ENCODE measurements around the gene VENTX.
A peak's percentile ranks its signal among the peaks of the same experiment; 100 is the strongest.

The VENTX gene

GRCh38 chr10:133238466-133238804 lies 780 bp downstream of the VENTX start:
- DNase-seq: no peak

- DNase-seq: no peak
Observed at GRCh38 chr10:133239990-133240389, 2.3 kb downstream of the VENTX start.

- DNase-seq: no peak
Observed at GRCh38 chr10:133241501-133242205, 4.0 kb downstream of the VENTX start.

- no peak for DNase-seq
Observed at GRCh38 chr10:133242611-133243356, 5.1 kb downstream of the VENTX start.

GRCh38 chr10:133243593-133243992 lies 5.9 kb downstream of the VENTX start:
- DNase-seq: no peak

- DNase-seq: no peak
Observed at GRCh38 chr10:133245439-133246235, 8.0 kb downstream of the VENTX start.

GRCh38 chr10:133246236-133246626 lies 8.6 kb downstream of the VENTX start:
- no peak for DNase-seq

GRCh38 chr10:133247681-133248333 lies 10.2 kb downstream of the VENTX start:
- no peak for DNase-seq

GRCh38 chr10:133248334-133248715 lies 10.7 kb downstream of the VENTX start:
- DNase-seq: no peak

- no peak for DNase-seq
Observed at GRCh38 chr10:133249094-133249780, 11.6 kb downstream of the VENTX start.

GRCh38 chr10:133249975-133250754 lies 12.5 kb downstream of the VENTX start:
- DNase-seq: no peak

- DNase-seq: no peak
Observed at GRCh38 chr10:133251388-133252222, 13.9 kb downstream of the VENTX start.

- DNase-seq: no peak
Observed at GRCh38 chr10:133252223-133252552, 14.5 kb downstream of the VENTX start.

- DNase-seq: no peak
Observed at GRCh38 chr10:133253361-133253955, 15.8 kb downstream of the VENTX start.

GRCh38 chr10:133254421-133255120 lies 16.9 kb downstream of the VENTX start:
- no peak for DNase-seq

- DNase-seq: no peak
Observed at GRCh38 chr10:133255323-133255722, 17.7 kb downstream of the VENTX start.

- DNase-seq: no peak
Observed at GRCh38 chr10:133257489-133258065, 19.9 kb downstream of the VENTX start.

GRCh38 chr10:133258066-133258817 lies 20.6 kb downstream of the VENTX start:
- peak; percentile 33 for DNase-seq
